Peyer's patch (tissue), 4 donors: ENCODE results near the gene TAPT1.

ENCODE experiments used
- POLR2A ChIP-seq, 2 donors: fragments of 450-650 bp; IDR thresholded peaks; one replicate each; pipeline ENCODE4 v1.5.1; 2017; ENCODE audit warnings: antibody characterized with exemption in 2 of 2, mild to moderate bottlenecking in 2 of 2, moderate library complexity in 2 of 2
- TF ChIP-seq, protein P1 (sequence below), 6 experiments: fragments of 450-650 bp in 4 of 6; fragments of 200-600 bp in 2 of 6; sonication (generic) in 1 of 6; IDR thresholded peaks; one replicate each; pipeline ENCODE4 v1.5.1; 2017 to 2019; ENCODE audit warnings: antibody characterized with exemption in 6 of 6, mild to moderate bottlenecking in 3 of 6, moderate library complexity in 1 of 6

- TF ChIP-seq, protein P1, sequence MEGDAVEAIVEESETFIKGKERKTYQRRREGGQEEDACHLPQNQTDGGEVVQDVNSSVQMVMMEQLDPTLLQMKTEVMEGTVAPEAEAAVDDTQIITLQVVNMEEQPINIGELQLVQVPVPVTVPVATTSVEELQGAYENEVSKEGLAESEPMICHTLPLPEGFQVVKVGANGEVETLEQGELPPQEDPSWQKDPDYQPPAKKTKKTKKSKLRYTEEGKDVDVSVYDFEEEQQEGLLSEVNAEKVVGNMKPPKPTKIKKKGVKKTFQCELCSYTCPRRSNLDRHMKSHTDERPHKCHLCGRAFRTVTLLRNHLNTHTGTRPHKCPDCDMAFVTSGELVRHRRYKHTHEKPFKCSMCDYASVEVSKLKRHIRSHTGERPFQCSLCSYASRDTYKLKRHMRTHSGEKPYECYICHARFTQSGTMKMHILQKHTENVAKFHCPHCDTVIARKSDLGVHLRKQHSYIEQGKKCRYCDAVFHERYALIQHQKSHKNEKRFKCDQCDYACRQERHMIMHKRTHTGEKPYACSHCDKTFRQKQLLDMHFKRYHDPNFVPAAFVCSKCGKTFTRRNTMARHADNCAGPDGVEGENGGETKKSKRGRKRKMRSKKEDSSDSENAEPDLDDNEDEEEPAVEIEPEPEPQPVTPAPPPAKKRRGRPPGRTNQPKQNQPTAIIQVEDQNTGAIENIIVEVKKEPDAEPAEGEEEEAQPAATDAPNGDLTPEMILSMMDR (IDR thresholded peaks at IDR 0.05), result peak in 4 of 6 experiments; percentile 30 to 77 (median 66)
- TF ChIP-seq POLR2A (IDR thresholded peaks at IDR 0.05), result no peak
Measured at GRCh38 chr4:16196482-16197393, 29.5 kb downstream of the TAPT1 start.
